Kidney (tissue), 14 donors: Measurements from ENCODE around the gene ZCCHC14. TPM values are rescaled to one million over a fixed set of nuclear protein-coding genes. Genes with fewer than 3 reads are reported as not detected.
A peak's percentile ranks its signal among the peaks of the same experiment; 100 is the strongest.

Experiments
- DNase-seq, 5 donors: peaks; one replicate each; pipeline ENCODE4 v3.0.0-alpha.2; 2013 to 2020
- FAIRE-seq: peaks from 2 replicates; lab custom pipeline; 2012; peaks lifted over from hg19 to GRCh38; lab: Jason Lieb, UNC
- H3K27ac ChIP-seq, 2 donors: one replicate each; pipeline ENCODE4 v1.7.0; 2013; ENCODE audit warnings: low read depth in 2 of 2, low read length in 2 of 2, inconsistent platforms in 1 of 2
- H3K27me3 ChIP-seq: one replicate; pipeline ENCODE4 v1.7.1; 2013; ENCODE audit warnings: low read length, inconsistent platforms; ENCODE audit not compliant: control insufficient read depth, insufficient read depth
- H3K36me3 ChIP-seq, 3 donors: one replicate each; pipeline versions ENCODE4 v1.7.0 to v1.7.1; 2013; ENCODE audit warnings: low read length in 3 of 3, control low read depth in 1 of 3, inconsistent platforms in 1 of 3; ENCODE audit not compliant: insufficient read depth in 3 of 3, control insufficient read depth in 2 of 3
- H3K4me1 ChIP-seq, 3 donors: one replicate each; pipeline versions ENCODE4 v1.7.0 to v1.7.1; 2013; ENCODE audit warnings: low read length in 3 of 3, inconsistent platforms in 1 of 3, low read depth in 1 of 3; ENCODE audit not compliant: control insufficient read depth in 2 of 3, insufficient read depth in 2 of 3
- H3K4me3 ChIP-seq, 3 donors: one replicate each; pipeline versions ENCODE4 v1.7.0 to v1.8.1; 2013; ENCODE audit warnings: low read length in 3 of 3, control low read depth in 1 of 3, inconsistent platforms in 1 of 3
- H3K9ac ChIP-seq, 3 donors: one replicate each; pipeline versions ENCODE4 v1.7.0 to v1.7.1; 2013; ENCODE audit warnings: low read length in 3 of 3, control low read depth in 1 of 3, inconsistent platforms in 1 of 3
- H3K9me3 ChIP-seq, 3 donors: one replicate each; pipeline versions ENCODE4 v1.7.0 to v1.7.1; 2013; ENCODE audit warnings: low read length in 3 of 3, control low read depth in 1 of 3, inconsistent platforms in 1 of 3; ENCODE audit not compliant: control insufficient read depth in 2 of 3, insufficient read depth in 1 of 3
- intact Hi-C: fragments of 100-400 bp; cut with DNase I; formaldehyde crosslinking; loops from one replicate; pipeline ENCODE4 v1.11.1; 2022
- polyA plus RNA-seq: library from polyadenylated mRNA; stranded (reverse); fragments of 350-450 nt; fragmentation: Illumina TruSeq; extraction: RNeasy Lipid Tissue Mini Kit (QIAGEN cat#74804); gene quantifications from one replicate; pipeline ENCODE4 v1.2.3, GENCODE V29; 2014; ENCODE audit warnings: low read depth, low replicate concordance; ENCODE audit not compliant: insufficient read depth
- total RNA-seq: library from RNA; stranded (reverse); fragmentation: NEBNext Ultra II Directional; extraction: Animal tissue kit (Norgen Biotek cat#: 25700); gene quantifications from one replicate; pipeline ENCODE4 v1.2.1, GENCODE V29; 2021
- TF ChIP-seq, protein P1 (sequence below): IDR thresholded peaks from 3 replicates; pipeline ENCODE4 v1.5.1; 2012; ENCODE audit warnings: mild to moderate bottlenecking, moderate library complexity, borderline replicate concordance; ENCODE audit not compliant: insufficient read depth; ENCODE audit errors: extremely low read depth
- donor health status: control.
- donor health status: control.
- donor health status: control.
- donor health status: control.
- donor health status: control.
- donor health status: DM: yes; HTN: yes; CAD: no.
- donor health status: Normal renal cell carcinoma (clear cell type).

ZCCHC14 gene
- total and polyA plus RNA-seq, 2 donors from 2014 or later = 6.4 to 32.8 TPM

- DNase-seq (peak in 1 of 5 donors; percentile 52), FAIRE-seq (no peak)
- intact Hi-C loops = no loop called here
- no peak overlapping the region for H3K9ac ChIP-seq
- no peaks in the 10 kb centered on the region for H3K9me3 ChIP-seq
- peaks cover 0 to 17% (median 8%) of the 10 kb centered on the region in 3 donors for H3K4me1 ChIP-seq
- no peak overlapping the region for H3K4me3 ChIP-seq
- TF ChIP-seq, protein P1, sequence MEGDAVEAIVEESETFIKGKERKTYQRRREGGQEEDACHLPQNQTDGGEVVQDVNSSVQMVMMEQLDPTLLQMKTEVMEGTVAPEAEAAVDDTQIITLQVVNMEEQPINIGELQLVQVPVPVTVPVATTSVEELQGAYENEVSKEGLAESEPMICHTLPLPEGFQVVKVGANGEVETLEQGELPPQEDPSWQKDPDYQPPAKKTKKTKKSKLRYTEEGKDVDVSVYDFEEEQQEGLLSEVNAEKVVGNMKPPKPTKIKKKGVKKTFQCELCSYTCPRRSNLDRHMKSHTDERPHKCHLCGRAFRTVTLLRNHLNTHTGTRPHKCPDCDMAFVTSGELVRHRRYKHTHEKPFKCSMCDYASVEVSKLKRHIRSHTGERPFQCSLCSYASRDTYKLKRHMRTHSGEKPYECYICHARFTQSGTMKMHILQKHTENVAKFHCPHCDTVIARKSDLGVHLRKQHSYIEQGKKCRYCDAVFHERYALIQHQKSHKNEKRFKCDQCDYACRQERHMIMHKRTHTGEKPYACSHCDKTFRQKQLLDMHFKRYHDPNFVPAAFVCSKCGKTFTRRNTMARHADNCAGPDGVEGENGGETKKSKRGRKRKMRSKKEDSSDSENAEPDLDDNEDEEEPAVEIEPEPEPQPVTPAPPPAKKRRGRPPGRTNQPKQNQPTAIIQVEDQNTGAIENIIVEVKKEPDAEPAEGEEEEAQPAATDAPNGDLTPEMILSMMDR = no peak
- H3K27ac ChIP-seq = peak overlapping the region; percentile 56 to 69
- no peaks in the 10 kb centered on the region for H3K27me3 ChIP-seq
- peaks cover 0 to 13% (median 5%) of the 10 kb centered on the region in 3 donors for H3K36me3 ChIP-seq
Measured at GRCh38 chr16:87435372-87436224, 57.2 kb downstream of the ZCCHC14 start.

DNA sequence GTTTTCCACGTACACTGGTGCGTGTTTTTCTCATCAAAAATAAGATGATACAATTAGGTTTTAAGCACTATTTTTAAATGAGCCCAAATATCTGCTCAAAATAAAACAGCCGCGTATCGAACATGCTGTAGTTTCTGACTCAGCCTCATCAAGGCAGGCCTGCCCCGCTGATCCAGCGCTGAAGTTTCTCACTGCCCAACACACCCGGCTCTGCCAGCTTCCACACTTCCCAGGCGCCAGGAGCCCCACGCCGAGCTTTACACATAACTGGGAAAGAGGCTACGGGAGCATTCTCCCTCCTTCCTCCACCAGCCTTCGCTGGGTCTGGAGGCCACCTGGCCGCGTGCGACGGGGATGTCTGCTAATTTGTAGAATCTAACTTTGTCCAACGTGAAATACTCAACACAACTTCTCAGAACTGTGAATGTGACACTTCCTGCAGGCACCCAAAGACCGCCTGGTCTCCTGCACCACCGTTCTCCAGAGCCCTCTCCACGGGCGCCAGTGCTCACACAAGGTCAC is 58.6 kb downstream of the ZCCHC14 start:
- Histone ChIP-seq H3K4me1 (peaks cover 0 to 17% (median 10%) of the 10 kb centered on the region in 3 donors), H3K9me3 (no peaks in the 10 kb centered on the region), H3K4me3 (no peak overlapping the region), H3K9ac (no peak overlapping the region), H3K36me3 (peaks cover 0 to 18% (median 5%) of the 10 kb centered on the region in 3 donors), H3K27me3 (no peaks in the 10 kb centered on the region), H3K27ac (no peak overlapping the region)
- FAIRE-seq (no peak), DNase-seq (no peak)
- TF ChIP-seq, protein P1 = no peak
- intact Hi-C loops = no loop called here

- intact Hi-C loops = no loop called here
- Histone ChIP-seq H3K27ac (no peak overlapping the region), H3K9me3 (no peaks in the 10 kb centered on the region), H3K27me3 (no peaks in the 10 kb centered on the region), H3K4me3 (no peak overlapping the region), H3K9ac (no peak overlapping the region), H3K36me3 (peaks cover 0 to 18% (median 5%) of the 10 kb centered on the region in 3 donors), H3K4me1 (peaks cover 0 to 12% (median 10%) of the 10 kb centered on the region in 3 donors)
- no peak for FAIRE-seq
- TF ChIP-seq, protein P1 = no peak
- no peak for DNase-seq
Measured at GRCh38 chr16:87432330-87432915, 60.4 kb downstream of the ZCCHC14 start.
